GM23338 (cell line): ENCODE results near the gene SLC45A1. TPM values are rescaled to one million over a fixed set of nuclear protein-coding genes. Genes with fewer than 3 reads are reported as not detected.
A peak's percentile ranks its signal among the peaks of the same experiment; 100 is the strongest.

Experiments used
- ATAC-seq: fragments of 200-7000 bp; cut with Tn5 transposase; 3 replicates; pipeline ENCODE4 v1.9.1; 2020
- DNase-seq: peaks from one replicate; pipeline ENCODE4 v3.0.0-alpha.2; 2015; ENCODE audit warnings: low spot score
- H2AFZ ChIP-seq: fragments of 200-600 bp; sonication (generic); 2 replicates; pipeline ENCODE4 v1.8.0; 2016; ENCODE audit warnings: antibody characterized with exemption, mild to moderate bottlenecking, moderate library complexity
- H3F3A ChIP-seq: fragments of 200-600 bp; sonication (generic); replicated peaks from 2 replicates; pipeline ENCODE4 v1.8.0; 2017; ENCODE audit warnings: antibody characterized with exemption, mixed run types, low read depth
- H3K27ac ChIP-seq: fragments of 200-600 bp; sonication (generic); 2 replicates; pipeline ENCODE4 v1.6.1; 2016; ENCODE audit warnings: low read depth
- H3K27me3 ChIP-seq: fragments of 200-600 bp; sonication (generic); 2 replicates; pipeline ENCODE4 v1.8.0; 2016; ENCODE audit warnings: mild to moderate bottlenecking, mixed run types, moderate library complexity; ENCODE audit not compliant: insufficient read depth
- H3K36me3 ChIP-seq: fragments of 200-600 bp; sonication (generic); 2 replicates; pipeline ENCODE4 v1.8.0; 2016; ENCODE audit warnings: mild to moderate bottlenecking; ENCODE audit not compliant: insufficient read depth
- H3K4me1 ChIP-seq: fragments of 200-600 bp; sonication (generic); 2 replicates; pipeline ENCODE4 v1.8.0; 2016; ENCODE audit warnings: mild to moderate bottlenecking, moderate library complexity; ENCODE audit not compliant: insufficient read depth
- H3K4me2 ChIP-seq: fragments of 200-600 bp; sonication (generic); 2 replicates; pipeline ENCODE4 v1.7.1; 2017; ENCODE audit warnings: mixed run types
- H3K4me3 ChIP-seq: fragments of 200-600 bp; sonication (generic); 2 replicates; pipeline ENCODE4 v1.6.1; 2016; ENCODE audit warnings: mixed run types
- H3K79me2 ChIP-seq: fragments of 200-600 bp; sonication (generic); replicated peaks from 2 replicates; pipeline ENCODE4 v1.8.0; 2017; ENCODE audit warnings: mild to moderate bottlenecking; ENCODE audit not compliant: insufficient read depth
- H3K9me2 ChIP-seq: fragments of 200-600 bp; sonication (generic); 2 replicates; pipeline ENCODE4 v1.8.0; 2017; ENCODE audit not compliant: insufficient read depth
- H4K20me1 ChIP-seq: fragments of 200-600 bp; sonication (generic); replicated peaks from 2 replicates; pipeline ENCODE4 v1.8.0; 2017; ENCODE audit warnings: mild to moderate bottlenecking; ENCODE audit not compliant: insufficient read depth
- H3K27ac Mint-ChIP-seq: 2 replicates; pipeline ENCODE4 v1.8.0; 2020; ENCODE audit warnings: inconsistent platforms, mild to moderate bottlenecking, moderate library complexity, mixed read lengths
- H3K27me3 Mint-ChIP-seq: 3 replicates; pipeline ENCODE4 v1.8.0; 2022; ENCODE audit warnings: low read depth, mild to moderate bottlenecking, moderate library complexity, mixed read lengths, inconsistent platforms; ENCODE audit not compliant: insufficient read depth, poor library complexity
- H3K36me3 Mint-ChIP-seq: 3 replicates; pipeline ENCODE4 v1.8.0; 2021; ENCODE audit warnings: low read depth, mild to moderate bottlenecking, inconsistent platforms, moderate library complexity, mixed read lengths
- H3K4me1 Mint-ChIP-seq: 3 replicates; pipeline ENCODE4 v1.8.0; 2020; ENCODE audit warnings: mild to moderate bottlenecking, inconsistent platforms, mixed read lengths
- H3K4me3 Mint-ChIP-seq: 3 replicates; pipeline ENCODE4 v1.8.0; 2021; ENCODE audit warnings: moderate library complexity, mild to moderate bottlenecking, inconsistent platforms, mixed read lengths
- H3K9me3 Mint-ChIP-seq: 3 replicates; pipeline ENCODE4 v1.8.0; 2020; ENCODE audit warnings: moderate library complexity, mild to moderate bottlenecking, inconsistent platforms, mixed read lengths
- CREB1 ChIP-seq: fragments of 250-450 bp; sonication (Bioruptor Pico); IDR thresholded peaks from 2 replicates; pipeline ENCODE4 v1.5.0; 2020; ENCODE audit warnings: low read depth, mild to moderate bottlenecking, moderate library complexity
- JUNB ChIP-seq: IDR thresholded peaks from one replicate; pipeline ENCODE4 v1.6.1; 2016; ENCODE audit warnings: antibody characterized with exemption; ENCODE audit not compliant: unreplicated experiment
- NANOG ChIP-seq: IDR thresholded peaks from 2 replicates; pipeline ENCODE4 v1.6.1; 2016; ENCODE audit warnings: antibody characterized with exemption, borderline replicate concordance
- POLR2AphosphoS5 ChIP-seq: IDR thresholded peaks from 2 replicates; pipeline ENCODE4 v1.6.1; 2016; ENCODE audit warnings: antibody characterized with exemption, low read depth
- ZNF331 ChIP-seq: fragments of 250-450 bp; sonication (Bioruptor Pico); IDR thresholded peaks from 2 replicates; pipeline ENCODE4 v1.5.0; 2020; ENCODE audit warnings: low read depth, mild to moderate bottlenecking, moderate library complexity
- polyA plus RNA-seq: library from polyadenylated mRNA; unstranded; fragments of >200 nt; fragmentation: Nextera tagmentation; extraction: Ambion mirVana; gene quantifications from 2 replicates; pipeline ENCODE4 v1.2.1, GENCODE V29; 2016
- total RNA-seq: library from RNA; depleted of rRNA; stranded (reverse); fragments of >200 nt; shearing (Covaris generic); gene quantifications from 2 replicates; pipeline ENCODE4 v1.2.3, GENCODE V29; 2014
- TF ChIP-seq, protein P1 (sequence below): IDR thresholded peaks from 2 replicates; pipeline ENCODE4 v1.6.1; 2016; ENCODE audit warnings: antibody characterized with exemption
- TF ChIP-seq, protein P2 (sequence below): IDR thresholded peaks from one replicate; pipeline ENCODE4 v1.6.1; 2018; ENCODE audit warnings: antibody characterized with exemption; ENCODE audit not compliant: unreplicated experiment

Gene SLC45A1
- total and polyA plus RNA-seq, 2 experiments from 2014 or later: 1.3 to 2.3 TPM

DNA sequence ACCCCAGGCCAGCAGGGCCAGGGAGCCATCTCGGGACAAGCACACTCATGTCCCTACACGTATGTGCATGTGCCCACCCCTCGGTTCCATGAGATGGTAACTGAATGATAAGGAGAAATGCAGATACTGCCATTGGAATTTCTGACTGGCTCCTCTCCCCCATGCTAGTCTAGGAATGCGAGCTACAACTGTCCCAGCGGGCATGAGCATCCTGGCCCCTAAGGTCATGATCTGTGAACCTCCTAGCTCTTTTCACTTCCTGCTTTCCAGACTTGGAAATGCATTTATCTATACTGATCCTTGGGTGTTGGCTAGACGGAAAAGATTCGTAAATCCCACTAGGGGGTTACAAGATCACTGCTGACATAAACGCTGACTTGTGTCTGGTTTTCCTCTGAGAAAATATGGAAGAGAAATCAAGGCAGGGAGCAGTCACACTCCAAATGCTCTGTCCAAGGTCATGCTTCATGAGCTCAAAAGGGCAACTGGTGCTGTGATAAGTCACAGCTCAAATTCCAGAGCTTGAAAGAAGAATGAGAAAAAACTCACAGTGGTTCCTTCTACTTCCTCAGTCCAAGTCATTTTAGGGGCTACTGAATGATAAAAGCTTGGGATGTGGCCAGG lies 49.8 kb downstream of the SLC45A1 start (continued):
- TF ChIP-seq JUNB (no peak), CREB1 (CRISPR knock-in tag) (no peak), NANOG (no peak)

DNA sequence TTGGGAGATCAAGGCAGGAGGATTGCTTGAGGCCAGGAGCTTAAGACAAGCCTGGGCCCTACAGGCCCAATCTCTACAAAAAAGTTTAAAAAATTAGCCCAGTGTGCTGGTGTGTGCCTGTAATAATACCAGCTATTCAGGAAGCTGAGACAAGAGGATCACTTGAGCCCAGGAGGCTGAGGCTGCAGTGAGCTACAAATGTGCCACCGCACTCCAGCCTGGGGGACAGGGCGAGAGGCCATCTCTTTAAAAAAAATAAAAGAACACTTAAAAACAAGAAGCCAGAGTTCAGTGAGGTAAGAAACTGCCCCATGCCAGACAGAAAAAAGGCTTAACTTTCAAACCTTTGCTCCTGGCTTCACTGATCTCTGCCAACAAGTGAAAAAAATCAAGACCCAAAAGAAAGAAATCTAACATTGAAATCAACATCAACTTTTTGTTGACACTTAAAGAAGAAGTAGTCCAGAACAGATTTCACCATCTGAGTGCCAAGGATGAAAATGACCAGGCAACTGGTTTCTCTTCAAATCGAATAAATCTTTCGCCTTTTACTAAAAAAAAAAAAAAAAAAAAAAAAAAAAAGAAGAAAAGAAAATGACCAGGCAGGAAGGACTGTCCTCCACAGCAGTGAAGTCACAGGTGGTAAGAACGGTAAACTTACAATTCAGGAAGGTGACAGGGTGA lies 51.2 kb downstream of the SLC45A1 start:
- peak overlapping the region; percentile 42; the same call in 1 of the 2 replicates for H3K27ac ChIP-seq
- TF ChIP-seq CREB1 (CRISPR knock-in tag) (no peak), ZNF331 (CRISPR knock-in tag) (no peak), POLR2AphosphoS5 (no peak)

GRCh38 chr1:8370046-8370881 lies 52.4 kb downstream of the SLC45A1 start:
- TF ChIP-seq ZNF331 (CRISPR knock-in tag): no peak
- no peak for TF ChIP-seq JUNB
- TF ChIP-seq, protein P1, sequence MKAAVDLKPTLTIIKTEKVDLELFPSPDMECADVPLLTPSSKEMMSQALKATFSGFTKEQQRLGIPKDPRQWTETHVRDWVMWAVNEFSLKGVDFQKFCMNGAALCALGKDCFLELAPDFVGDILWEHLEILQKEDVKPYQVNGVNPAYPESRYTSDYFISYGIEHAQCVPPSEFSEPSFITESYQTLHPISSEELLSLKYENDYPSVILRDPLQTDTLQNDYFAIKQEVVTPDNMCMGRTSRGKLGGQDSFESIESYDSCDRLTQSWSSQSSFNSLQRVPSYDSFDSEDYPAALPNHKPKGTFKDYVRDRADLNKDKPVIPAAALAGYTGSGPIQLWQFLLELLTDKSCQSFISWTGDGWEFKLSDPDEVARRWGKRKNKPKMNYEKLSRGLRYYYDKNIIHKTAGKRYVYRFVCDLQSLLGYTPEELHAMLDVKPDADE: no peak
- TF ChIP-seq, protein P2, sequence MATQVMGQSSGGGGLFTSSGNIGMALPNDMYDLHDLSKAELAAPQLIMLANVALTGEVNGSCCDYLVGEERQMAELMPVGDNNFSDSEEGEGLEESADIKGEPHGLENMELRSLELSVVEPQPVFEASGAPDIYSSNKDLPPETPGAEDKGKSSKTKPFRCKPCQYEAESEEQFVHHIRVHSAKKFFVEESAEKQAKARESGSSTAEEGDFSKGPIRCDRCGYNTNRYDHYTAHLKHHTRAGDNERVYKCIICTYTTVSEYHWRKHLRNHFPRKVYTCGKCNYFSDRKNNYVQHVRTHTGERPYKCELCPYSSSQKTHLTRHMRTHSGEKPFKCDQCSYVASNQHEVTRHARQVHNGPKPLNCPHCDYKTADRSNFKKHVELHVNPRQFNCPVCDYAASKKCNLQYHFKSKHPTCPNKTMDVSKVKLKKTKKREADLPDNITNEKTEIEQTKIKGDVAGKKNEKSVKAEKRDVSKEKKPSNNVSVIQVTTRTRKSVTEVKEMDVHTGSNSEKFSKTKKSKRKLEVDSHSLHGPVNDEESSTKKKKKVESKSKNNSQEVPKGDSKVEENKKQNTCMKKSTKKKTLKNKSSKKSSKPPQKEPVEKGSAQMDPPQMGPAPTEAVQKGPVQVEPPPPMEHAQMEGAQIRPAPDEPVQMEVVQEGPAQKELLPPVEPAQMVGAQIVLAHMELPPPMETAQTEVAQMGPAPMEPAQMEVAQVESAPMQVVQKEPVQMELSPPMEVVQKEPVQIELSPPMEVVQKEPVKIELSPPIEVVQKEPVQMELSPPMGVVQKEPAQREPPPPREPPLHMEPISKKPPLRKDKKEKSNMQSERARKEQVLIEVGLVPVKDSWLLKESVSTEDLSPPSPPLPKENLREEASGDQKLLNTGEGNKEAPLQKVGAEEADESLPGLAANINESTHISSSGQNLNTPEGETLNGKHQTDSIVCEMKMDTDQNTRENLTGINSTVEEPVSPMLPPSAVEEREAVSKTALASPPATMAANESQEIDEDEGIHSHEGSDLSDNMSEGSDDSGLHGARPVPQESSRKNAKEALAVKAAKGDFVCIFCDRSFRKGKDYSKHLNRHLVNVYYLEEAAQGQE: no peak
- peaks cover 20% of the 10 kb centered on the region for H3K27me3 Mint-ChIP-seq
- Histone ChIP-seq H3K4me1 (peaks cover 63% of the 10 kb centered on the region), H3K27me3 (no peaks in the 10 kb centered on the region), H3F3A (peaks cover 9% of the 10 kb centered on the region; the same call in 1 of the 2 replicates), H4K20me1 (peaks cover 21% of the 10 kb centered on the region), H3K9me2 (no peaks in the 10 kb centered on the region), H2AFZ (no peak overlapping the region), H3K36me3 (no peaks in the 10 kb centered on the region), H3K27ac (peak overlapping the region; percentile 70), H3K4me2 (peak overlapping the region; percentile 67), H3K4me3 (0 out of 2 replicates have a peak overlapping the region, but pooled peaks have one; percentile 18), H3K79me2 (peaks cover 87% of the 10 kb centered on the region)
- DNase-seq (peak; percentile 65), ATAC-seq (no peak)
- H3K4me3 Mint-ChIP-seq: peak overlapping the region; percentile 12; the same call in 2 of the 3 replicates
- peaks cover 80% of the 10 kb centered on the region for H3K4me1 Mint-ChIP-seq
- H3K36me3 Mint-ChIP-seq: peaks cover 17% of the 10 kb centered on the region
- H3K27ac Mint-ChIP-seq: peak overlapping the region; percentile 69
- no peaks in the 10 kb centered on the region for H3K9me3 Mint-ChIP-seq

More for the DNA sequence above, 51.2 kb downstream of the SLC45A1 start:
- Histone ChIP-seq H3K27me3 (no peaks in the 10 kb centered on the region), H3K4me1 (peaks cover 56% of the 10 kb centered on the region), H3K79me2 (peaks cover 77% of the 10 kb centered on the region), H4K20me1 (peaks cover 24% of the 10 kb centered on the region), H2AFZ (no peak overlapping the region), H3K4me3 (no peak overlapping the region), H3F3A (peaks cover 6% of the 10 kb centered on the region; the same call in 1 of the 2 replicates), H3K36me3 (no peaks in the 10 kb centered on the region; the same call in 1 of the 2 replicates), H3K4me2 (no peak overlapping the region), H3K9me2 (no peaks in the 10 kb centered on the region)
- 0 out of 2 replicates have a peak overlapping the region, but pooled peaks have one; percentile 81 for H3K27ac Mint-ChIP-seq
- peaks cover 72% of the 10 kb centered on the region for H3K4me1 Mint-ChIP-seq
- H3K36me3 Mint-ChIP-seq: peaks cover 22% of the 10 kb centered on the region
- ATAC-seq (no peak), DNase-seq (no peak)
- peaks cover 13% of the 10 kb centered on the region for H3K27me3 Mint-ChIP-seq
- no peak overlapping the region for H3K4me3 Mint-ChIP-seq
- H3K9me3 Mint-ChIP-seq: no peaks in the 10 kb centered on the region
